Measurements from ENCODE around the gene KLHL5. TPM values are rescaled to one million over a fixed set of nuclear protein-coding genes. Genes with fewer than 3 reads are reported as not detected.

The KLHL5 gene
- total and polyA plus RNA-seq, 2 of the 4 experiments (the other 2 are of a cell fraction): 58.8 to 97.7 TPM

DNA sequence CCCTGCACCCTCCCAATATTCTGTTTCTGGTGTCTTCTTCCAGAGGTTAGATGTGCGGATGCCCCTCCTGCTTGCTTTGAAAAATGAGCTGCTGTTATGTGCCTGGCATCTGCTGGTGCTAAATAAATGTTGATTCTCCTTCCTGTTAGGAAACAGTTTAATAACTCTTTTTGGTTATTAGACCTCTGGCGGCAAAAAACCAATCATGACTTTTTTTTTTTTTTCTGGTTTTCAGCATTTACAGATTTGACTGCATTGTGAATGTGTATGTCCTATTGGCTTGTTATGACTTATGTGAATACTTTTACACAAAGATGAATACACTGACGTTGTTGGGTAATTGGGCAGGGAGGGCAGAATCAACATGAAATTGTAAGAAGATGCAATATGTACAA is 16.2 kb upstream of the KLHL5 start:
- no TSS peak for BruUV-seq (replicated peaks)
- Histone ChIP-seq H4K8ac (ENCODE audit: low read depth in 2 of 2, low read length in 2 of 2) (peak overlapping the region; percentile 85 to 88; a peak in 3 of 4 replicates), H2BK20ac (ENCODE audit: low read depth, low read length) (no peak overlapping the region), H3K9me1 (ENCODE audit: insufficient read depth, low read length) (peaks cover 3% of the 10 kb centered on the region), H3K4me1 (ENCODE audit: control insufficient read depth, insufficient read depth, low read length) (peaks cover 20% of the 10 kb centered on the region), H3K27me3 (ENCODE audit: control insufficient read depth, insufficient read depth, low read length) (no peaks in the 10 kb centered on the region), H3K14ac (replicated peaks; ENCODE audit: low read depth, low read length) (peak overlapping the region; percentile 93), H2AFZ (replicated peaks; ENCODE audit: low read length, poor library complexity) (no peak overlapping the region), H3K9me3 (ENCODE audit: control insufficient read depth, insufficient read depth, low read length) (no peaks in the 10 kb centered on the region), H2AK9ac (replicated peaks; ENCODE audit: low read depth, low read length, poor library complexity) (no peak overlapping the region), H3K36me3 (ENCODE audit: control insufficient read depth, insufficient read depth, low read length) (peaks cover 3% of the 10 kb centered on the region), H2AK5ac (ENCODE audit: low read depth, low read length) (no peak overlapping the region), H3K9ac (ENCODE audit: low read depth, low read length) (peak overlapping the region; percentile 100), H3K4me3 (ENCODE audit: insufficient read depth, low read depth, low read length) (peak overlapping the region; percentile 93), H4K91ac (ENCODE audit: insufficient read depth, low read depth, low read length) (peak overlapping the region; percentile 76), H2BK15ac (ENCODE audit: low read depth, low read length) (peak overlapping the region; percentile 1; the same call in 1 of the 3 replicates), H3K56ac (ENCODE audit: extremely low read depth, insufficient read depth, low read length) (peak overlapping the region; percentile 97), H2BK5ac (ENCODE audit: low read depth, low read length, poor library complexity, severe bottlenecking) (peak overlapping the region; percentile 89), H4K20me1 (ENCODE audit: insufficient read depth, low read length) (peaks cover 29% of the 10 kb centered on the region), H4K5ac (ENCODE audit: low read depth, low read length) (peak overlapping the region; percentile 94), H2BK120ac (ENCODE audit: low read depth, low read length) (peak overlapping the region; percentile 82; the same call in 1 of the 2 replicates), H3K27ac (ENCODE audit: insufficient read depth, low read length) (peak overlapping the region; percentile 98), H3K79me1 (ENCODE audit: low read depth in 1 of 2, low read length in 2 of 2) (peaks cover 5 to 34% of the 10 kb centered on the region in 2 experiments; a peak in 3 of 4 replicates), H3K4ac (ENCODE audit: low read depth, low read length) (peak overlapping the region; percentile 88), H3K18ac (ENCODE audit: low read depth, low read length) (peak overlapping the region; percentile 85), H3K23ac (ENCODE audit: low read depth, low read length) (peak overlapping the region; percentile 92), H3K4me2 (ENCODE audit: low read depth, low read length) (peak overlapping the region; percentile 68)
- ChIA-PET POLR2A (ENCODE audit: unreplicated experiment) (interaction anchor here (0.7 to 1.6 kb wide), 2 partner anchors 86 to 97 kb away, joined by 4 to 5 read pairs; no protein-coding TSS in a partner anchor), CTCF (interaction anchor here (2.4 kb wide), 1 partner anchor 12 kb away, joined by 5 read pairs; no protein-coding TSS in a partner anchor)
- in situ Hi-C loops (cut with MboI; ENCODE audit: low sequenced_read_pairs) (no loop called here), intact Hi-C loops (cut with micrococcal nuclease) (no loop called here), dilution Hi-C loops (cut with HindIII; ENCODE audit: low sequenced_read_pairs, unreplicated experiment) (no loop called here)
- DNase-seq (peak; percentile 21), ATAC-seq (ENCODE audit: low read depth) (no peak)
- no peak for TF ChIP-seq MAZ (IDR thresholded peaks at IDR 0.05; ENCODE audit: borderline replicate concordance, low read depth, low read length)
- TF ChIP-seq CEBPB (IDR thresholded peaks at IDR 0.05; ENCODE audit: low read depth, low read length): peak; percentile 26; the same call in 1 of the 2 replicates
- TF ChIP-seq CHD1 (IDR thresholded peaks at IDR 0.05; ENCODE audit: low read depth, low read length): no peak
- WGBS, 2 experiments (ENCODE audit: extremely low coverage in 2 of 2, insufficient read length in 1 of 2): no CpG with 5 or more reads among the region's 3 CpGs

Data from IMR-90 (cell line).